Epithelial cell of proximal tubule (primary cell): ENCODE results near the gene LYPD6. TPM values are rescaled to one million over a fixed set of nuclear protein-coding genes. Genes with fewer than 3 reads are reported as not detected.

Source experiments
- DNase-seq: peaks from one replicate; pipeline ENCODE4 v3.0.0-alpha.2; 2011; ENCODE audit warnings: low read depth
- H3K4me3 ChIP-seq: 2 replicates; pipeline ENCODE4 v1.5.1; 2011; ENCODE audit warnings: low read depth, mild to moderate bottlenecking, low read length
- CTCF ChIP-seq: conservative IDR thresholded peaks from 2 replicates; pipeline ENCODE4 v1.5.1; 2012; ENCODE audit warnings: low read depth, mild to moderate bottlenecking, low read length
- total RNA-seq: library from RNA; depleted of rRNA; stranded (reverse); fragments of >200 nt; gene quantifications from 2 replicates; pipeline ENCODE4 v1.2.3, GENCODE V29; 2015

LYPD6 gene
- total RNA-seq, 1 donor from 2014 or later, result 7.9 TPM

GRCh38 chr2:149394864-149395263, 64.5 kb downstream of the LYPD6 start:
- TF ChIP-seq CTCF, result no peak

GRCh38 chr2:149399934-149400615, 69.7 kb downstream of the LYPD6 start:
- no peak for TF ChIP-seq CTCF
- H3K4me3 ChIP-seq, result no peak overlapping the region
- DNase-seq, result no peak

More at GRCh38 chr2:149394864-149395263, 64.5 kb downstream of the LYPD6 start:
- no peak for DNase-seq
- no peak overlapping the region for H3K4me3 ChIP-seq

GRCh38 chr2:149400997-149401396, 70.6 kb downstream of the LYPD6 start:
- no peak for TF ChIP-seq CTCF
- DNase-seq, result no peak
- no peak overlapping the region for H3K4me3 ChIP-seq

- H3K4me3 ChIP-seq, result no peak overlapping the region
Observed at GRCh38 chr2:149409506-149409905, 79.1 kb downstream of the LYPD6 start.

GRCh38 chr2:149410701-149411484, 80.5 kb downstream of the LYPD6 start:
- no peak for DNase-seq
- TF ChIP-seq CTCF, result no peak
- H3K4me3 ChIP-seq, result no peak overlapping the region

More at GRCh38 chr2:149409506-149409905, 79.1 kb downstream of the LYPD6 start:
- DNase-seq, result no peak
- TF ChIP-seq CTCF, result no peak

- no peak for TF ChIP-seq CTCF
- no peak overlapping the region for H3K4me3 ChIP-seq
- DNase-seq, result no peak
Observed at GRCh38 chr2:149413487-149413886, 83.1 kb downstream of the LYPD6 start.
